ENCODE results near the gene GSDMA.
"Not testable (repeated sequence)": the region's sequence is repeated elsewhere in the genome, so short reads cannot be mapped to it uniquely, and the experiment has no call there.

GSDMA gene

GRCh38 chr17:39929646-39930407, 33.0 kb upstream of the GSDMA start:
- DNase-seq = no peak

GRCh38 chr17:39933912-39934311, 28.9 kb upstream of the GSDMA start:
- no peak for DNase-seq

GRCh38 chr17:39934324-39934723, 28.5 kb upstream of the GSDMA start:
- DNase-seq = no peak

GRCh38 chr17:39935909-39936308, 26.9 kb upstream of the GSDMA start:
- no peak for DNase-seq

GRCh38 chr17:39937447-39937846, 25.4 kb upstream of the GSDMA start:
- DNase-seq = no peak

GRCh38 chr17:39938140-39938869, 24.5 kb upstream of the GSDMA start:
- no peak for DNase-seq

- no peak for DNase-seq
These were observed 23.7 kb upstream of the GSDMA start for GRCh38 chr17:39939106-39939505.

GRCh38 chr17:39939588-39940419, 23.0 kb upstream of the GSDMA start:
- peak; percentile 32 for DNase-seq

- no peak for DNase-seq
These were observed 19.0 kb upstream of the GSDMA start for GRCh38 chr17:39943702-39944392.

GRCh38 chr17:39944393-39944711, 18.5 kb upstream of the GSDMA start:
- DNase-seq = no peak

- DNase-seq = no peak
These were observed 16.1 kb upstream of the GSDMA start for GRCh38 chr17:39946551-39947330.

- DNase-seq = not testable (repeated sequence)
These were observed 14.3 kb upstream of the GSDMA start for GRCh38 chr17:39948489-39948828.

GRCh38 chr17:39949028-39949427, 13.8 kb upstream of the GSDMA start:
- no peak for DNase-seq

GRCh38 chr17:39950871-39951348, 11.9 kb upstream of the GSDMA start:
- no peak for DNase-seq

- no peak for DNase-seq
These were observed 10.7 kb upstream of the GSDMA start for GRCh38 chr17:39951924-39952679.

- DNase-seq = peak; percentile 87
These were observed 9.9 kb upstream of the GSDMA start for GRCh38 chr17:39952680-39953470.

- DNase-seq = no peak
These were observed 9.3 kb upstream of the GSDMA start for GRCh38 chr17:39953471-39953888.

- no peak for DNase-seq
These were observed 7.9 kb upstream of the GSDMA start for GRCh38 chr17:39954876-39955275.

GRCh38 chr17:39955726-39956225, 7.0 kb upstream of the GSDMA start:
- DNase-seq = no peak

GRCh38 chr17:39960524-39961041, 2.2 kb upstream of the GSDMA start:
- DNase-seq = no peak
